HepG2 (cell line): ENCODE data around the gene LAPTM4A. TPM values are rescaled to one million over a fixed set of nuclear protein-coding genes. Genes with fewer than 3 reads are reported as not detected.
A peak's percentile ranks its signal among the peaks of the same experiment; 100 is the strongest.

Experiments used
- ARID5B ChIP-seq: IDR thresholded peaks from 2 replicates; pipeline ENCODE4 v1.4.0; 2020; ENCODE audit warnings: mild to moderate bottlenecking, missing genetic modification reagents
- FOXP1 ChIP-seq, 2 experiments: fragments of 450-650 bp in 1 of 2; IDR thresholded peaks; 2 replicates each; pipeline ENCODE4 v1.6.1; 2017 to 2018; ENCODE audit warnings: antibody characterized with exemption in 1 of 2
- GABPA ChIP-seq, 2 experiments: IDR thresholded peaks; 2 replicates each; pipeline ENCODE4 v1.6.1; 2011 to 2016; ENCODE audit warnings: low read depth in 2 of 2, low read length in 1 of 2, missing biosample characterization in 1 of 2, missing genetic modification characterization in 1 of 2
- MAFG ChIP-seq: sonication (generic); formaldehyde crosslinking; IDR thresholded peaks from 2 replicates; pipeline ENCODE4 v1.5.1; 2020; ENCODE audit warnings: mild to moderate bottlenecking, missing genetic modification reagents
- SALL1 ChIP-seq: sonication (generic); formaldehyde crosslinking; IDR thresholded peaks from 2 replicates; pipeline ENCODE4 v1.8.0; 2022; ENCODE audit warnings: mild to moderate bottlenecking, missing genetic modification reagents
- TFDP1 ChIP-seq: IDR thresholded peaks from 2 replicates; pipeline ENCODE4 v1.6.1; 2016; ENCODE audit warnings: missing compliant biosample characterization, missing genetic modification reagents, borderline replicate concordance
- ZNF761 ChIP-seq: sonication (generic); formaldehyde crosslinking; conservative IDR thresholded peaks from 2 replicates; pipeline ENCODE4 v1.4.0; 2020; ENCODE audit warnings: mild to moderate bottlenecking, missing genetic modification reagents
- polyA plus RNA-seq, 8 experiments: library from polyadenylated mRNA; depleted of rRNA in 3 of 8; stranded (reverse) in 7 of 8; unstranded in 1 of 8; fragments of >200 nt; fragmentation: Illumina TruSeq in 4 of 8; extraction: Trizol in 4 of 8; gene quantifications; 2 replicates each; pipeline versions ENCODE4 v1.2.1 to v1.2.3, GENCODE V29; 2011 to 2016; ENCODE audit warnings: low read depth in 4 of 8, missing spikeins in 1 of 8, mixed read lengths in 1 of 8; ENCODE audit not compliant: insufficient read depth in 1 of 8
- total RNA-seq, 5 experiments: library from RNA; depleted of rRNA; stranded (reverse); fragments of >200 nt; fragmentation: Illumina TruSeq; extraction: Trizol; gene quantifications; 2 replicates each; pipeline ENCODE4 v1.2.3, GENCODE V29; 2016; ENCODE audit warnings: low read depth in 1 of 5
- TF ChIP-seq, protein P1 (sequence below): sonication (generic); formaldehyde crosslinking; IDR thresholded peaks from 2 replicates; pipeline ENCODE4 v1.8.0; 2022; ENCODE audit warnings: missing genetic modification reagents, low read depth, mild to moderate bottlenecking, borderline replicate concordance
- TF ChIP-seq, protein P2 (sequence below): sonication (generic); formaldehyde crosslinking; IDR thresholded peaks from 2 replicates; pipeline ENCODE4 v1.4.0; 2020; ENCODE audit warnings: mild to moderate bottlenecking, missing genetic modification reagents
- TF ChIP-seq, protein P3 (sequence below), 2 experiments: sonication (generic) in 1 of 2; formaldehyde crosslinking in 1 of 2; IDR thresholded peaks; 2 replicates each; pipeline versions ENCODE4 v1.5.1 to v1.6.1; 2011 to 2020; ENCODE audit warnings: borderline replicate concordance in 1 of 2, low read depth in 1 of 2, low read length in 1 of 2, mild to moderate bottlenecking in 1 of 2, missing genetic modification reagents in 1 of 2, moderate library complexity in 1 of 2

LAPTM4A gene
- total and polyA plus RNA-seq, 2 of the 13 experiments (the other 11 are each of a cell fraction or from before 2014, with no cell fraction given): 116 to 558 TPM

GRCh38 chr2:20065885-20066602 lies 14.6 kb upstream of the LAPTM4A start (continued):
- TF ChIP-seq ARID5B: peak; percentile 93
- TF ChIP-seq, protein P1, sequence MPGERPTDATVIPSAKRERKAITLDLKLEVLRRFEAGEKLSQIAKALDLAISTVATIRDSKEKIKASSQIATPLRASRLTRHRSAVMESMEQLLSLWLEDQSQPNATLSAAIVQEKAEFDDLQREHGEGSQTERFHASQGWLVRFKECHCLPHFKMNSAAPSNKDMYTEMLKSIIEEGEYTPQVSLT (CRISPR knock-in tag): no peak
- TF ChIP-seq SALL1: peak; percentile 79
- TF ChIP-seq GABPA (IDR thresholded peaks at IDR 0.05; ENCODE audit: low read depth, low read length): no peak
- 0 out of 2 replicates have a peak, but pooled peaks have one; percentile 31 for TF ChIP-seq GABPA (CRISPR knock-in tag; IDR thresholded peaks at IDR 0.05; ENCODE audit: low read depth)
- TF ChIP-seq MAFG (CRISPR knock-in tag): no peak
- TF ChIP-seq TFDP1 (CRISPR knock-in tag): no peak
- TF ChIP-seq, protein P2, sequence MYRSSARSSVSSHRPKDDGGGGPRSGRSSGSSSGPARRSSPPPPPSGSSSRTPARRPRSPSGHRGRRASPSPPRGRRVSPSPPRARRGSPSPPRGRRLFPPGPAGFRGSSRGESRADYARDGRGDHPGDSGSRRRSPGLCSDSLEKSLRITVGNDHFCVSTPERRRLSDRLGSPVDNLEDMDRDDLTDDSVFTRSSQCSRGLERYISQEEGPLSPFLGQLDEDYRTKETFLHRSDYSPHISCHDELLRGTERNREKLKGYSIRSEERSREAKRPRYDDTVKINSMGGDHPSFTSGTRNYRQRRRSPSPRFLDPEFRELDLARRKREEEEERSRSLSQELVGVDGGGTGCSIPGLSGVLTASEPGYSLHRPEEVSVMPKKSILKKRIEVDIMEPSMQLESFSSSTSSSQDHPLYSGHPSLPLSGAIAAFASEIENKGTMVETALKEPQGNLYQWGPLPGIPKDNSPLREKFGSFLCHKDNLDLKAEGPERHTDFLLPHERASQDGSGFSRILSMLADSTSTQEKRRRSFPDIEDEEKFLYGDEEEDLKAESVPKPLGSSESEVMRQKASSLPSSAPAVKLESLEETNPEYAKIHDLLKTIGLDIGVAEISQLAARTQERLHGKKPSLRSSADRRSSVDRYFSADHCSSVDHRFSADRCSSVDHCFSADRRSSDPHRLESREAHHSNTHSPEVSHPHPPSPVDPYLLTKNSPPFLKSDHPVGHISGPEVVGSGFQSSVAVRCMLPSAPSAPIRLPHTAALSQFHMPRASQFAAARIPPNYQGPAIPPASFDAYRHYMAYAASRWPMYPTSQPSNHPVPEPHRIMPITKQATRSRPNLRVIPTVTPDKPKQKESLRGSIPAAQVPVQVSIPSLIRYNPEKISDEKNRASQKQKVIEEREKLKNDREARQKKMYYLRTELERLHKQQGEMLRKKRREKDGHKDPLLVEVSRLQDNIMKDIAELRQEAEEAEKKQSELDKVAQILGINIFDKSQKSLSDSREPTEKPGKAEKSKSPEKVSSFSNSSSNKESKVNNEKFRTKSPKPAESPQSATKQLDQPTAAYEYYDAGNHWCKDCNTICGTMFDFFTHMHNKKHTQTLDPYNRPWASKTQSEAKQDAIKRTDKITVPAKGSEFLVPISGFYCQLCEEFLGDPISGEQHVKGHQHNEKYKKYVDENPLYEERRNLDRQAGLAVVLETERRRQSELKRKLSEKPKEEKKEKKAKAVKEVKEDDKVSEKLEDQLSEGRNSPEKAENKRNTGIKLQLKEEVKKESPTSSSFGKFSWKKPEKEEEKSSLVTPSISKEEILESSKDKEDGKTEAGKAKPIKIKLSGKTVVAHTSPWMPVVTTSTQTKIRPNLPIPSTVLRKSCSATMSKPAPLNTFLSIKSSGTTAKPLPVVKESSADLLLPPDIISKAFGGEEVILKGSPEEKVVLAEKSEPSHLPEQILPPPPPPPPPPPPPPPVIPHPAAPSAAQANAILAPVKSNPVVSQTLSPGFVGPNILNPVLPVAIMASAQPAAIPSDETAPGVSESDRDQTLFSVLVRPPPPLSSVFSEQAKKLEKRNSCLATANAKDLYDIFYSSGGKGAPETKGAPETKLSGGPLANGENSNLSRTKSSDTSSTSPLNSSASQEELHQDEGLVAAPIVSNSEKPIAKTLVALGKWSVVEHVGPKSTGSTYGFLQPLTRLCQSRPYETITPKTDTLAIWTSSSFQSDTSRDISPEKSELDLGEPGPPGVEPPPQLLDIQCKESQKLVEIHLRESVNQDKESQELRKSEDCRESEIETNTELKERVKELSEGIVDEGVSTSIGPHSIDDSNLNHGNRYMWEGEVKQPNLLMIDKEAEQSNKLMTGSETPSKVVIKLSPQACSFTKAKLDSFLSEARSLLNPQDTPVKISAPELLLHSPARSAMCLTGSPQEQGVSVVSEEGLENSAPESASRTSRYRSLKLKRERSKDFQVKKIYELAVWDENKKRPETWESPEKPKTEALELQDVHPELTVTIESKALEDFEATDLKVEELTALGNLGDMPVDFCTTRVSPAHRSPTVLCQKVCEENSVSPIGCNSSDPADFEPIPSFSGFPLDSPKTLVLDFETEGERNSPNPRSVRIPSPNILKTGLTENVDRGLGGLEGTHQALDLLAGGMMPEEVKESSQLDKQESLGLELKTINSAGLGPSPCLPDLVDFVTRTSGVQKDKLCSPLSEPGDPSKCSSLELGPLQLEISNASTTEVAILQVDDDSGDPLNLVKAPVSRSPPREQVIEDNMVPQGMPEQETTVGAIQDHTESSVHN (CRISPR knock-in tag): peak; percentile 49; the same call in 1 of the 2 replicates
- TF ChIP-seq, protein P3, sequence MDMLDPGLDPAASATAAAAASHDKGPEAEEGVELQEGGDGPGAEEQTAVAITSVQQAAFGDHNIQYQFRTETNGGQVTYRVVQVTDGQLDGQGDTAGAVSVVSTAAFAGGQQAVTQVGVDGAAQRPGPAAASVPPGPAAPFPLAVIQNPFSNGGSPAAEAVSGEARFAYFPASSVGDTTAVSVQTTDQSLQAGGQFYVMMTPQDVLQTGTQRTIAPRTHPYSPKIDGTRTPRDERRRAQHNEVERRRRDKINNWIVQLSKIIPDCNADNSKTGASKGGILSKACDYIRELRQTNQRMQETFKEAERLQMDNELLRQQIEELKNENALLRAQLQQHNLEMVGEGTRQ (IDR thresholded peaks at IDR 0.05; ENCODE audit: low read depth, low read length): no peak
- TF ChIP-seq, protein P3 (CRISPR knock-in tag; IDR thresholded peaks at IDR 0.05; ENCODE audit: borderline replicate concordance): no peak
- TF ChIP-seq ZNF761 (CRISPR knock-in tag): no peak
- TF ChIP-seq FOXP1 (IDR thresholded peaks at IDR 0.05): no peak
- peak; percentile 15; the same call in 1 of the 2 replicates for TF ChIP-seq FOXP1 (CRISPR knock-in tag; IDR thresholded peaks at IDR 0.05)
